Heart left ventricle (tissue), 13 donors: ENCODE measurements around the gene NCEH1.

Experiments
- POLR2A ChIP-seq, 2 donors: fragments of 450-650 bp; IDR thresholded peaks; one replicate each; pipeline ENCODE4 v1.6.1; 2017; ENCODE audit warnings: antibody characterized with exemption in 2 of 2, mild to moderate bottlenecking in 2 of 2, moderate library complexity in 2 of 2
- TF ChIP-seq, protein P1 (sequence below), 12 donors: fragments of 200-600 bp; sonication (generic) in 4 of 12; IDR thresholded peaks; one replicate each; pipeline versions ENCODE4 v1.5.0 to v1.8.0; 2018 to 2022; ENCODE audit warnings: antibody characterized with exemption in 12 of 12, mild to moderate bottlenecking in 5 of 12
- donor health status: ischemic (EF 13 %, LVEDD 7.1; RV severe dilation, severe dysfunction).
- donor health status: DM: no; HTN: yes; CAD: no.
- donor health status: DM: no; HTN: no; CAD: no.
- donor health status: ischemic (EF 25% LVEDD 6.9; RV normal size, moderate dysfunction).
- donor health status: ischemic (EF 25% LVEDD 5.7; RV mildly dilated, moderate dysfunction).
- donor health status: ischemic (EF 35%, LVEDD 5.7; RV mildly dilated, moderate dysfunction).
- donor health status: nonischemic (EF 11% LVEDD 7.7; RV severe dilation, severe dysfunction).
- donor health status: DM: yes; HTN: yes; CAD: no.
- donor health status: PGD.
- donor health status: ischemic (EF 29% LVEDD 5.4; RV normal size, mild dysfunction).
- donor health status: nonischemic (EF 23%, LVEDD 6.1; RV moderate dilation, normal function).

DNA sequence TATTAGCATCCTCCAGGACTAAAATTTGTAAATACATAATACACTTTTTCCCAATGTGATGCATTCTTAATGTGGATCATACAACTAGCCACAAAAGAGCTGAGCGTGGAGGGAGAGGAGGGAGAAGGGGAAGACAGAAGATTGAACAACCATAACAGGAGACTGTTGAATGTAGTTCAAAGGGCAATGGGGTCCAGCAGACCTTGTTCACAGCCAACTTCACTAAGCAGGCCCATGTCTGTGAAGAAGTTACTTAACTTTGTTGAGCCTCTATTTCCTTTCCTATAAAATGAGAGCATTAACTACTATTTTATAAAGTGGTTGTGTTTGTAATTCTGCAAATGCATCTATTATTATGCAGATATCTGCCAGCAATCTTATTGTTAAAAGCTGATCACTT, 13.3 kb downstream of the NCEH1 start:
- TF ChIP-seq, protein P1, sequence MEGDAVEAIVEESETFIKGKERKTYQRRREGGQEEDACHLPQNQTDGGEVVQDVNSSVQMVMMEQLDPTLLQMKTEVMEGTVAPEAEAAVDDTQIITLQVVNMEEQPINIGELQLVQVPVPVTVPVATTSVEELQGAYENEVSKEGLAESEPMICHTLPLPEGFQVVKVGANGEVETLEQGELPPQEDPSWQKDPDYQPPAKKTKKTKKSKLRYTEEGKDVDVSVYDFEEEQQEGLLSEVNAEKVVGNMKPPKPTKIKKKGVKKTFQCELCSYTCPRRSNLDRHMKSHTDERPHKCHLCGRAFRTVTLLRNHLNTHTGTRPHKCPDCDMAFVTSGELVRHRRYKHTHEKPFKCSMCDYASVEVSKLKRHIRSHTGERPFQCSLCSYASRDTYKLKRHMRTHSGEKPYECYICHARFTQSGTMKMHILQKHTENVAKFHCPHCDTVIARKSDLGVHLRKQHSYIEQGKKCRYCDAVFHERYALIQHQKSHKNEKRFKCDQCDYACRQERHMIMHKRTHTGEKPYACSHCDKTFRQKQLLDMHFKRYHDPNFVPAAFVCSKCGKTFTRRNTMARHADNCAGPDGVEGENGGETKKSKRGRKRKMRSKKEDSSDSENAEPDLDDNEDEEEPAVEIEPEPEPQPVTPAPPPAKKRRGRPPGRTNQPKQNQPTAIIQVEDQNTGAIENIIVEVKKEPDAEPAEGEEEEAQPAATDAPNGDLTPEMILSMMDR (IDR thresholded peaks at IDR 0.05): no peak
- no peak for TF ChIP-seq POLR2A (IDR thresholded peaks at IDR 0.05)
